ENCODE measurements around the gene SYCE1L.

Gene SYCE1L

GRCh38 chr16:77166726-77167125 is 32.5 kb upstream of the SYCE1L start:
- no peak overlapping the region for H3K27ac ChIP-seq (ENCODE audit: extremely low read depth, low read depth, low read length)
- no peaks in the 10 kb centered on the region for H3K36me3 ChIP-seq (ENCODE audit: control insufficient read depth in 2 of 2, insufficient read depth in 1 of 2, low read length in 2 of 2)
- no peak overlapping the region for H3K4me3 ChIP-seq (ENCODE audit: low read depth, low read length)
- H3K4me1 ChIP-seq (ENCODE audit: control insufficient read depth, insufficient read depth, low read length), result no peaks in the 10 kb centered on the region
- H3K9me3 ChIP-seq (ENCODE audit: control insufficient read depth, insufficient read depth, low read depth, low read length), result no peaks in the 10 kb centered on the region
- no peak for TF ChIP-seq ZNF670 (tag by site-specific recombination; IDR thresholded peaks at IDR 0.05; ENCODE audit: low read depth)
- no peak for TF ChIP-seq MEIS1 (CRISPR knock-in tag; IDR thresholded peaks at IDR 0.05; ENCODE audit: borderline replicate concordance)
- TF ChIP-seq BCL6B (tag by site-specific recombination; IDR thresholded peaks at IDR 0.05), result no peak
- no peak for TF ChIP-seq ZNF623 (tag by site-specific recombination; IDR thresholded peaks at IDR 0.05)
- no peak for TF ChIP-seq ZNF37A (tag by site-specific recombination; IDR thresholded peaks at IDR 0.05)
- no peak for TF ChIP-seq ZNF174 (tag by site-specific recombination; IDR thresholded peaks at IDR 0.05)
- POLR2A ChIA-PET, result no interaction called here
- CTCF ChIA-PET, result no interaction called here

DNA sequence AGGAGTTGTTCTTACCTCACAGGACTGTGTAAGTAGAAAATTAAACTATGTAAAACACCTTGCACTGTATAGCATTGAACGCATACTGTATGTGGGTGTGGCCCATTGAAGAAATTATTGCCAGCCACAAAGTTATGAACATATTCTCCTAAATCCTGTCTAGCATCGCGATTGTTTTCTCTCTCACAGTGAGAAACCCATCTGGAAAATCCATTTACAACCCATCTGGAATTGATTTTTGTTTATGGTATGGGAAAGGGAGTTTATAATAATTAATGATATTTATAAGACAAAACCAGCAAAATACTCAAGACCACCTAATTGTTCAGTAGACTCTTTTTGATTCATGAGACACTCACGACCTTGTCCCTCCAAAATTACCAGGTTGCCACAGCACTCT is 30.3 kb upstream of the SYCE1L start:
- POLR2A ChIA-PET, result no interaction called here

More for the DNA sequence above, 30.3 kb upstream of the SYCE1L start:
- H3K4me1 ChIP-seq (ENCODE audit: control insufficient read depth, insufficient read depth, low read length), result no peaks in the 10 kb centered on the region
- no peak overlapping the region for H3K27ac ChIP-seq (ENCODE audit: extremely low read depth, low read depth, low read length)
- H3K9me3 ChIP-seq (ENCODE audit: control insufficient read depth, insufficient read depth, low read depth, low read length), result no peaks in the 10 kb centered on the region
- H3K36me3 ChIP-seq (ENCODE audit: control insufficient read depth in 2 of 2, insufficient read depth in 1 of 2, low read length in 2 of 2), result no peaks in the 10 kb centered on the region
- no peak for TF ChIP-seq ZBTB7A (tag by site-specific recombination; IDR thresholded peaks at IDR 0.05; ENCODE audit: low read depth)
- TF ChIP-seq, protein P1, sequence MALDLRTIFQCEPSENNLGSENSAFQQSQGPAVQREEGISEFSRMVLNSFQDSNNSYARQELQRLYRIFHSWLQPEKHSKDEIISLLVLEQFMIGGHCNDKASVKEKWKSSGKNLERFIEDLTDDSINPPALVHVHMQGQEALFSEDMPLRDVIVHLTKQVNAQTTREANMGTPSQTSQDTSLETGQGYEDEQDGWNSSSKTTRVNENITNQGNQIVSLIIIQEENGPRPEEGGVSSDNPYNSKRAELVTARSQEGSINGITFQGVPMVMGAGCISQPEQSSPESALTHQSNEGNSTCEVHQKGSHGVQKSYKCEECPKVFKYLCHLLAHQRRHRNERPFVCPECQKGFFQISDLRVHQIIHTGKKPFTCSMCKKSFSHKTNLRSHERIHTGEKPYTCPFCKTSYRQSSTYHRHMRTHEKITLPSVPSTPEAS (tag by site-specific recombination; IDR thresholded peaks at IDR 0.05), result no peak
- no peak for TF ChIP-seq ZNF280D (tag by site-specific recombination; IDR thresholded peaks at IDR 0.05)
- TF ChIP-seq ZNF19 (tag by site-specific recombination; IDR thresholded peaks at IDR 0.05; ENCODE audit: low read depth), result no peak
- no peak for TF ChIP-seq ZNF426 (tag by site-specific recombination; IDR thresholded peaks at IDR 0.05)
- TF ChIP-seq SCRT2 (tag by site-specific recombination; IDR thresholded peaks at IDR 0.05), result no peak
- TF ChIP-seq ZNF571 (tag by site-specific recombination; IDR thresholded peaks at IDR 0.05), result no peak
- no peak for TF ChIP-seq ZNF221 (tag by site-specific recombination; IDR thresholded peaks at IDR 0.05; ENCODE audit: borderline replicate concordance)
- no peak for TF ChIP-seq ZBTB49 (tag by site-specific recombination; IDR thresholded peaks at IDR 0.05; ENCODE audit: low read depth)
- TF ChIP-seq GLIS2 (tag by site-specific recombination; IDR thresholded peaks at IDR 0.05), result no peak
- TF ChIP-seq ZBTB17 (tag by site-specific recombination; IDR thresholded peaks at IDR 0.05), result no peak
- no peak for TF ChIP-seq WT1 (tag by site-specific recombination; IDR thresholded peaks at IDR 0.05)
- TF ChIP-seq ZNF624 (tag by site-specific recombination; IDR thresholded peaks at IDR 0.05), result no peak
- no peak for TF ChIP-seq ZBTB21 (tag by site-specific recombination; IDR thresholded peaks at IDR 0.05)
- CTCF ChIA-PET, result interaction anchor here (0.6 to 4.1 kb wide), 7 partner anchors 8 to 1376 kb away, joined by 3 to 30 read pairs (median 4); no protein-coding TSS in a partner anchor
- no peak overlapping the region for H3K4me3 ChIP-seq (ENCODE audit: low read depth, low read length)
